Right forelimb (tissue), 1 donor: ENCODE results near the gene LAYN.

ENCODE experiments used
- DNase-seq: peaks from one replicate; pipeline ENCODE4 v3.0.0-alpha.2; 2018

The LAYN gene

DNA sequence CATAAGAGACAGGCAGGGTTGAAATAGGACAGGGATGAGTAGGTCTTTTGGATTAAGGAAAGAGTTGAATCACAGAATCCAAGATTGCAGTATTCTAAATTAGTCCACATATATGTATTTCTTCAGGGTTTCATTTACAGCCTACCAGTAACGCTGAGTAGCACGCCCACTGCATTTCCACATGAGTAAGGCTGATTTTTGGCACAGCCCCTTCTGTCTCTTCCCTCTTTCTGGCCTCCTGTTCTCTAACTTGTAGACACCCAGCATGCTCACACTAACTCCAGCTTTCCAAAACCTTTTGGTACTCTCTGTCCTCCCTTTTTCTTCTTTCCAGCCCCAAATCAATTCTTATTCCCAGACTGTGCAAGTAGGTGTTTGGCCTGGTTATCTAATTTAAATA is 58.0 kb downstream of the LAYN start:
- DNase-seq: peak; percentile 58

DNA sequence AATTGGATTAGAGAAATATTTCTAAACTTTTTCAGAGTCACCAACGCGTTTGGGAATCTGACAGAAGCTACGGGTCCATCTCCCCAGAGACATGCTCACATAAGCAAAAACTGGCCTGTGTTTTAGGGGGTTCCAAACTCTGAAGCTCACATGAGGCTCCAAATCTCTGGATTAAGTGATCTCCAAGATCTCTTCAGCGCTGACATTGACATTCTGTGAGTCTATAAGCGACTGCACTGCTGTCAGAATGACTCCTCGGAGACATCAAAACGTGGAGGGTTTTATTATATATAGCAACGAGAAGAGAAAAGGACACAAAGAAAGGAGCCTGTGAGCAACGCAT is 61.1 kb downstream of the LAYN start:
- DNase-seq: no peak

DNA sequence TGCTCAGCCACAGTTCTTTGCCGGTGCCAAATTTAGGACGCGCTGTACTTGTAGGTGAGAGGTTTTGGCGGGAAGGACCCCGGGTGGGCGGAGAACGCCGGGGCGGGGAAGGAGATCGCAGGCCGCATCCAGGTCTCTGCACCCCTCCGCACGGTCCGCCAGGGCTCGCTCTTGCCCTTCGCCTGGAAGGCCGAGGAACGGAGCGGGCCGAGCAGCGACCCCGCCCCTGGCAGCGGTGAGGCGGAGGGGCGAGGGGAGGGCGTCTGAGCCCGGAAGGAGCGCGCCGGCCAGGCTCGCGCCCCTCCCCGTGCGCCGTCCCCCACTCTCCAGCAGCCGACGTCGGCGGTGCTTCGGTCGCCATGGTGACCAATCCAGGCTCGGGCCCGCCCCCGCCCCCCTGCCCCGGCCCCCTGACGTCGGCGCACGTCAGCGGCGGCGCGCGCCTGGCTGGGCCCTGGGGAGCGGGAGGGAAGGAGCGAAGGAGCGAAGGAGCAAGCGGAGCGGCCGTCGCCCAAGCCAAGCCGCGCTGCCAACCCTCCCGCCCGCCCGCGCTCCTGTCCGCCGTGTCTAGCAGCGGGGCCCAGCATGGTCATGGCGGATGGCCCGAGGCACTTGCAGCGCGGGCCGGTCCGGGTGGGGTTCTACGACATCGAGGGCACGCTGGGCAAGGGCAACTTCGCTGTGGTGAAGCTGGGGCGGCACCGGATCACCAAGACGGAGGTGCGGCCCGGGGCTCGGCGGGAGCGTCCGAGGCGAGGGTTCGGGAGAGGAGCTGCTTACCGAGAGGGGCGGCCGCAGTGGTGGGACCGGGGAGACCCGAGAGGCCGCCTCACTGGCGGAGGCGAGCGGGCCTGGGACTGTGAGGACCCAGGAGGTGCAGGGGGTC is 61.7 kb downstream of the LAYN start, which contains the start of gene SIK2:
Gene SIK2 (plus strand): TSS at position 471 of the 886 bp plus-strand sequence. CDS start 115 bp downstream, at position 586.
- DNase-seq: peak; percentile 98

DNA sequence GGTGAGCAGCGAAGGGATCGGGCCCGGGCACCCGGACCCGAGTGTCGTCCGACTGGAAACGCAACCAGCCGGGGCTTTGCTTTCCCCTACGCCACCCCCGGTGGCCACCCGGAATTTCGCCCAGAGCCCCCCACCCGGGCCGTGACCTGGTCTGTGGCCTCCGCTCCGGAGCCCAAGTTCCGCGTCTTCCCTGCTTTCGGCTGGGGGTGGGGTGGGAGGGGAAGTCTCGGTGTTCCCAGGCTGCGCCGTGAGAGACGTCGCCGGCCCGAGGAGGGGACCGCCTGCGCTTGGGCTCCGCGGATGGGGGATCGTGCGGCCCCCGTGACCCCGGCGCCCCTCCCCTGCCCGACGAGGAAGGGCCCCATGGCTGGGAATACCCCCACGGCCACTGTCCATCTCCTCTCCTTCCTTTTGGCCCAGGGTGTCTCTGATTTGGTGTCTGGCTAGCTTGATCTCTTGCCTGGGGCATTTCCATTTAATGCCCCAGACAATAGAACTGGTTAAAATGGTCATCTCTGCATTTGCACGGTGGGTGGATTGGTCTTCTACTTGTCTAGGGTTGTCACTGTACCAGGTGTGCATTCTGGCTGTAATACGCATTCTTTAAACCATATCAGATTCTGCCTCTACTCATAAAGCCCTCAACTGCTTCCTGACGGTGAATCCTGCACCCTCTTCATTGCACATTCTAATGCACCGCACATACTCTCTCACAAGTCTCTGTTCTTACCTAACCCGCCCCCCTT is 62.5 kb downstream of the LAYN start:
- peak; percentile 77 for DNase-seq

DNA sequence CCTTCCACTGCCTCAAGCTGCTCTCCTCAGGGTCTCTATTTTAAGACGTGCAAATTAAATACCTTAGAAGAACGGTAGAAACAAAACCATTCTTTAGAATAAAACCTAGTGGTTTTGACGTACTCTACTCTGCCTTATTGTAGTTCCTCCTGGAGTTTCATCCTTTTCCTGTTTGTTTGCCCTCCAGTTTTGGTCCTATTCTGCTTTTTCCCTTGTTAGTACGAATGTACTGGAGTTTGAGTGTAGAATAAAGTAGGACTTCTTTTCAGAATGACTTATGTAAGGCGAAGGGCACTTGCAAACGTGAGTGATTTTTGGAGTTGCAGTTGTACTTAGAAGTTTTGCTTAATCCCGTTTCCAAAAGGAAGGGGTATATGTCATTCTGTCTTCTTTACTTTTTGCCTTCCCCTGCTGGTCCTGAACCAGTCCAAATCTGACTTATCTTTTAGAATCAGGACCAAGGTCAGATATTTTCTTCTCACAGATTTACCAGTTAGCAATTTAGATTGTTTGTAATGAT is 63.2 kb downstream of the LAYN start:
- no peak for DNase-seq

DNA sequence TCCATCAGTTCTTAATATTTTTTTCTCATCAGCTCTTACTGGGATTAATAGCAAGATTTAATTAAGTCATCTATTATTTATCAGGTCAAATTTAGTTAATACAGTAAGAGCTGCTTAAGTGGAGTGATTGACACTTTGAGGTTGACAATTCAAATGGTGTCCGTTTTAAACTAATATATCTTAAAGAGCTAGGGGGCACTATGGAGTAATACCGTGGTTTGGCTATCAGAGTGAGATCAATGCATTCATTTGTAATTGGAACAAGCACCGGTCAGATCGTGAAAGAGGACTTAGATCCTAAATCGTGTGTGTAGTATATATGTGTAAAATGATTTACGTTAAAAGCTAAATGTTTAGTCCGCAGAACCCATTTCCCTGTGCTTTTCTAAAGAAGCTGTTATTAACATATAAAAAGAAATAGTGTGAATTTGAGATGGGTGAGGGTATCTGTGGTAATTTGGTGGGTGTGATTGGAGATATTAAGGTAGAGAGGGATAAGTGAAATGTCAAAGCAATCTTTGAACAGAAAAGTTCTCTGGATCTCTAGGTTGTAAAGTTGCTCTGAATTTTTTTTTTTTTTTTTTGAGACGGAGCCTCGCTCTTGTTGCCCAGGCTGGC is 64.0 kb downstream of the LAYN start:
- DNase-seq: no peak

DNA sequence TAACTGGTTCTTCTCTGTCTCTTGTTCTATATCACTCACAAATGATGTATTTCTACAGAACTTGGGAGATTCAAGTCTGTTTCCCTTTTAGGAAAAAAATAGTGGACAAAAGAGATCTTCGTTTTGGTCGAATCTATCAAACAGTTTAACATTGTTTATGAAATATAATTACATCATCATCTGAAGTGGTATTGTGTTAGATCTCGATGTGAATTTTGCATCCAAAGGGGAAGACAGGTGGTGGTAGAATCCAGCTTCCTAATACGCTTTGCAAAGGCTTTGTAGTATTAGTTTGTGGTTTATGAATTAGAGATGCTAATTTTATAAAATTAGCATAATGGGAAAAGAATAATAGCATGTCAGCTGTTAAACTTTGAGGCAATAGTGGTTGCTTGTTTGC is 65.2 kb downstream of the LAYN start:
- DNase-seq: no peak

DNA sequence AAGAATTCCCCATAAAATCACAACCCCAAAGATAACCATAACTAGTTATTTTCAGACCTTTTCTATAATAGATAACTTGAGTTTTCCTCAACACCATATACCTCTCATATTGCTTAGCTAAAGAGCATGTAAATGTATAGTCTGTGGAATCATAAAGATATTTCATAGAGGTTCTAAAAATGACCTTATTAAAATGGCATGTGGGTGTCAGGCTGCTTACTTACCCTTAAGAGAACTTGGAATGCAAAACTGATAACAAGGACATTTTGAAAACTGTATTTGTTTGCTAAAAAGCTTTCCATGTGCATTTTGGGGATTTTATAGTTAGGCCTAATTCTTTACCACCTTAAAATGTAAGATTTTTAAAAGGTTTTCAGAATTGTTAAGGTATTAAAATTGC is 66.5 kb downstream of the LAYN start:
- no peak for DNase-seq

DNA sequence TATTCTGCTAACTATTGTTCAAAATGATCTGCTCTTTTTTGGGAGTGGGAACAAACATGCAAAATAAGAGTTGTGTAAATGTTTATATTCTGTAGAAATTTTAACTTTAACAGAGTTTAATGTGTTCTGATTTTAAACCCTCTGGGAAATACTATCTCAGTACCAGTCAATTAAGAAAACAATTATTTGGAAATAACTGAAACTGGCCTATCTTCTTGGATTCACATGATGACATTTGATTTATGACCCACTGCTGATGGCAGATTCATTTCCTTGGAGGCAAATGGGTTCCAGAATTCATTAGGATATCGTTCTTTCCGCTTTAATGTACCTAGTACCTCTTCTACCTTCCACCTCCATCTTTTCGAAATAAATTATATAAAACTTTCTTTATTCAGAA is 67.2 kb downstream of the LAYN start:
- DNase-seq: no peak
